Activated T-cell treated with anti-CD3 and anti-CD28 coated beads, Interleukin-2, amount 50 U/mL, for 24 hours (primary cell): ENCODE data around the gene RSRC1.
"Not testable (repeated sequence)": the region's sequence is repeated elsewhere in the genome, so short reads cannot be mapped to it uniquely, and the experiment has no call there.

Experiments used
- DNase-seq: peaks from one replicate; pipeline ENCODE4 v3.0.0-alpha.2; 2020
- H3K27ac Mint-ChIP-seq: 2 replicates; pipeline ENCODE4 v1.8.0; 2020; ENCODE audit warnings: mild to moderate bottlenecking, mixed read lengths
- H3K27me3 Mint-ChIP-seq: 2 replicates; pipeline ENCODE4 v1.8.0; 2020; ENCODE audit warnings: mixed read lengths
- H3K36me3 Mint-ChIP-seq: 2 replicates; pipeline ENCODE4 v1.8.0; 2020; ENCODE audit warnings: low read depth, mixed read lengths
- H3K4me1 Mint-ChIP-seq: 2 replicates; pipeline ENCODE4 v1.8.0; 2020; ENCODE audit warnings: low read depth, mixed read lengths
- H3K4me3 Mint-ChIP-seq: 2 replicates; pipeline ENCODE4 v1.8.0; 2020; ENCODE audit warnings: mild to moderate bottlenecking, moderate library complexity, mixed read lengths
- H3K9me3 Mint-ChIP-seq: 2 replicates; pipeline ENCODE4 v1.8.0; 2020; ENCODE audit warnings: mixed read lengths

Gene RSRC1

GRCh38 chr3:158205324-158205723, 95.4 kb downstream of the RSRC1 start:
- H3K4me3 Mint-ChIP-seq = no peak overlapping the region
- H3K9me3 Mint-ChIP-seq = peaks cover 17% of the 10 kb centered on the region
- H3K27ac Mint-ChIP-seq = no peak overlapping the region
- H3K4me1 Mint-ChIP-seq = no peaks in the 10 kb centered on the region
- peaks cover 64% of the 10 kb centered on the region for H3K36me3 Mint-ChIP-seq
- H3K27me3 Mint-ChIP-seq = no peaks in the 10 kb centered on the region
- no peak for DNase-seq

DNA sequence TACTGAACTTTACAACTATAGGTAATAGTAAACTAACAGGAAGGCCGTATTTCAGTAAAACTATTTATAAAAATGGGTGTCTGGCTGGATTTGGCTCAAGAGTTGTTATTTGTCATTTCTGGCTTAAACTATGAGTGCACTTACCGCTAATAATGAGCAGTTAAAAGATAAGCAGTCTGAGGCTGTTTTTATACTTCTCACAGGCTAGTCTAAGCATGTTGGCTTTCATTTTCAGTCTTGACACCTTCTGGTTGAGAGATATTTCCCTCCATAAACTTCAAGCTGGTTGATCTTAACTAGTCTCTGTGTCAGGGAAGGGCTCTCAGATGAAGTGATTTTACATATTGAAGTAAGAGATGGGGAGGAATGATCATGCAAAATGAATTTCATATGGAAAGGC, 96.1 kb downstream of the RSRC1 start:
- DNase-seq = no peak
- H3K4me3 Mint-ChIP-seq = no peak overlapping the region
- H3K9me3 Mint-ChIP-seq = peaks cover 11% of the 10 kb centered on the region
- peaks cover 61% of the 10 kb centered on the region for H3K36me3 Mint-ChIP-seq
- H3K4me1 Mint-ChIP-seq = no peaks in the 10 kb centered on the region
- H3K27me3 Mint-ChIP-seq = no peaks in the 10 kb centered on the region
- H3K27ac Mint-ChIP-seq = no peak overlapping the region

DNA sequence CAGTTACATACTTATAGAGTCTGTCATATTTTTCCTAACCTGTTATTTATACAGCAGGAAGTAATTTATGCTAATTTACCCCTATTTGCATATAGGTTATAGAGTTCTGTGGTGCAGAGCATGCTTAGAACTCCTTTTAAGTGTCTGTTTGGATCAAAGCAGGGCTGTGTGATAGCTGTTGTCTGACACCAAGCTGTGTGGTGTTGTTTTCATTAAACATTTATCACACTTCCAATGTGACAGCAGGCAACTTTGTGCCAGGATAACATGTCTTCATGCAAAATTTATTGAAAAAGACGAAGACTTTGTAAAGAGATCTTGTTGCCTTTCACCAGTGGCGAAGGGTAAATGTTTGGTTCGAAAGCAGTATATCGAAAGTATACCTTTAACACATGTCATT, 100.2 kb downstream of the RSRC1 start:
- no peak overlapping the region for H3K27ac Mint-ChIP-seq
- H3K36me3 Mint-ChIP-seq = peaks cover 44% of the 10 kb centered on the region
- no peak for DNase-seq
- H3K27me3 Mint-ChIP-seq = no peaks in the 10 kb centered on the region
- no peak overlapping the region for H3K4me3 Mint-ChIP-seq
- H3K9me3 Mint-ChIP-seq = no peaks in the 10 kb centered on the region
- H3K4me1 Mint-ChIP-seq = no peaks in the 10 kb centered on the region

GRCh38 chr3:158213461-158213860, 103.6 kb downstream of the RSRC1 start:
- no peaks in the 10 kb centered on the region for H3K27me3 Mint-ChIP-seq
- peaks cover 2% of the 10 kb centered on the region for H3K4me1 Mint-ChIP-seq
- H3K36me3 Mint-ChIP-seq = peaks cover 42% of the 10 kb centered on the region
- no peak overlapping the region for H3K27ac Mint-ChIP-seq
- peaks cover 3% of the 10 kb centered on the region for H3K9me3 Mint-ChIP-seq
- no peak overlapping the region for H3K4me3 Mint-ChIP-seq
- no peak for DNase-seq

DNA sequence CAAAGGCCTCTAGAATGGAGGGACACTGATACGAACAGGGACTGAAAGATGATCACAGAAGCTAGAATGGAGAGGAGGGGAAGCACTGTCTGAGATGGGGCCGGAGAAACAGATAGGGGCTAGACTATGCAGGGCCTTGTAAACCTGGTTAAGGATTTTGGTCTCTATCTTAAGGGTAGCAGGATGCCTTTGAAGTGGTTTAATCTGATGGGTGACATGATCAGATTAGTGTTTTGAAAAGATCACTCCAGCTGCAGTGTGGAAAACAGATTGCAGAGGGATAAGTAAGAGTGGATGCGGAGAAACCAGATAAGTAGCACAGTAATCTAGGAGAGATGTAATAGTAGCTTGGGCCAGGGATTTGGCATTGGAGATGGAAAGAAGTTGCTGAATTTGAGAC, 108.1 kb downstream of the RSRC1 start:
- H3K27me3 Mint-ChIP-seq = no peaks in the 10 kb centered on the region
- H3K27ac Mint-ChIP-seq = no peak overlapping the region
- peaks cover 15% of the 10 kb centered on the region for H3K36me3 Mint-ChIP-seq
- no peak overlapping the region for H3K4me3 Mint-ChIP-seq
- peaks cover 2% of the 10 kb centered on the region for H3K4me1 Mint-ChIP-seq
- peaks cover 3% of the 10 kb centered on the region for H3K9me3 Mint-ChIP-seq
- no peak for DNase-seq

DNA sequence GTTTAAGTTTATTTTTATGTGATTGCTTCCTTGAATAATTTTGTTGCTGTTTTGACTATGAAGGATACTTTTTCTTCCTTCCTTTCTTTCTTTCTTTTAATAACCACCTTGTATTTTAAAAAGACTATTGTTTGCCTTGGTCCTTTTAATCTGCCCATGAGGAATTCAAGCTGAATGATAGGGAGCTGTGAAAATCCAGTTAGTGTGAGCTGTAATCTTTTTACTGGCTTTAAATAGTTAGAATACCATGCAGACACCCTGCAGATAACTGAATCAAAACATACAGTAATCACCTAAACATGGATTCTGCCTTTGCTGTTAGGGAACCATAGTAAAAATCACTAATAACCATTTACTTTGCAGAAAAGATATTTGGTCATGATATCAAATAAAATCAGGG, 110.7 kb downstream of the RSRC1 start:
- H3K9me3 Mint-ChIP-seq = peaks cover 3% of the 10 kb centered on the region
- H3K4me1 Mint-ChIP-seq = peaks cover 2% of the 10 kb centered on the region
- no peak overlapping the region for H3K27ac Mint-ChIP-seq
- H3K36me3 Mint-ChIP-seq = peaks cover 21% of the 10 kb centered on the region
- no peaks in the 10 kb centered on the region for H3K27me3 Mint-ChIP-seq
- no peak for DNase-seq
- no peak overlapping the region for H3K4me3 Mint-ChIP-seq

- Mint-ChIP-seq H3K4me3 (no peak overlapping the region), H3K36me3 (peaks cover 20% of the 10 kb centered on the region), H3K9me3 (peaks cover 3% of the 10 kb centered on the region), H3K4me1 (peaks cover 2% of the 10 kb centered on the region), H3K27ac (no peak overlapping the region), H3K27me3 (no peaks in the 10 kb centered on the region)
- DNase-seq = no peak
These were observed 111.5 kb downstream of the RSRC1 start for GRCh38 chr3:158221426-158221825.

GRCh38 chr3:158226429-158226828, 116.5 kb downstream of the RSRC1 start:
- no peak overlapping the region for H3K27ac Mint-ChIP-seq
- no peaks in the 10 kb centered on the region for H3K27me3 Mint-ChIP-seq
- H3K4me1 Mint-ChIP-seq = no peaks in the 10 kb centered on the region
- no peaks in the 10 kb centered on the region for H3K9me3 Mint-ChIP-seq
- H3K4me3 Mint-ChIP-seq = no peak overlapping the region
- no peak for DNase-seq
- H3K36me3 Mint-ChIP-seq = peaks cover 35% of the 10 kb centered on the region

DNA sequence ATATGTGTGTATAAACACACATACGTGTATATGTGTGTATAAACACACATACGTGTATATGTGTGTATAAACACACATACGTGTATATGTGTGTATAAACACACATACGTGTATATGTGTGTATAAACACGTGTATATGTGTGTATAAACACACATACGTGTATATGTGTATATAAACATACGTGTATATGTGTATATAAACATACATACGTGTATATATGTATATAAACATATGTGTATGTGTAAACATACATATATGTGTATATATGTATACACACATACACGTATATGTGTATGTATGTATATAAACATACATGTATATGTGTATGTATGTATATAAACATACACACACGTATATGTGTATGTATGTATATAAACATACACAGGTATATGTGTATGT, 119.1 kb downstream of the RSRC1 start:
- not testable (repeated sequence) for H3K27ac Mint-ChIP-seq, H3K9me3 Mint-ChIP-seq, H3K27me3 Mint-ChIP-seq, DNase-seq, H3K4me1 Mint-ChIP-seq, H3K4me3 Mint-ChIP-seq
- peaks cover 43% of the 10 kb centered on the region for H3K36me3 Mint-ChIP-seq

GRCh38 chr3:158233791-158234190, 123.9 kb downstream of the RSRC1 start:
- no peak for DNase-seq
- peaks cover 69% of the 10 kb centered on the region for H3K36me3 Mint-ChIP-seq
- H3K27ac Mint-ChIP-seq = no peak overlapping the region
- H3K27me3 Mint-ChIP-seq = no peaks in the 10 kb centered on the region
- H3K4me1 Mint-ChIP-seq = no peaks in the 10 kb centered on the region
- no peak overlapping the region for H3K4me3 Mint-ChIP-seq
- H3K9me3 Mint-ChIP-seq = peaks cover 13% of the 10 kb centered on the region

DNA sequence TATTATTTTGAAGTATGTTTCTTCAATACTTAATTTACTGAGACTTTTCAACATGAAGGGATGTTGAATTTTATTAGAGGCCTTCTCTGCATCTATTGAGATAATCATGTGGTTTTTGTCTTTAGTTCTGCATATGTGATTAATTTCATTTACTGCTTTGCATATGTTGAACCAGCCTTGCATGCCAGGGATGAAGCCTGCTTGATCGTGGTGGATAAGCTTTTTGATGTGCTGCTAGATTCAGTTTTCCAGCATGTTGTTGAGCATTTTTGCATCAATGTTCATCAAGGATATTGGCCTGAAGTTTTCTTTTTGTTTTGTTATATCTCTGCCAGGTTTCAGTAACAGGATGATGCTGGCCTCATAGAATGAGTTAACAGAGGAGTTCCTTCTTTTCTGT, 134.4 kb downstream of the RSRC1 start:
- DNase-seq = no peak
- no peaks in the 10 kb centered on the region for H3K27me3 Mint-ChIP-seq
- H3K27ac Mint-ChIP-seq = no peak overlapping the region
- peaks cover 71% of the 10 kb centered on the region for H3K36me3 Mint-ChIP-seq
- no peak overlapping the region for H3K4me3 Mint-ChIP-seq
- peaks cover 46% of the 10 kb centered on the region for H3K9me3 Mint-ChIP-seq
- no peaks in the 10 kb centered on the region for H3K4me1 Mint-ChIP-seq

DNA sequence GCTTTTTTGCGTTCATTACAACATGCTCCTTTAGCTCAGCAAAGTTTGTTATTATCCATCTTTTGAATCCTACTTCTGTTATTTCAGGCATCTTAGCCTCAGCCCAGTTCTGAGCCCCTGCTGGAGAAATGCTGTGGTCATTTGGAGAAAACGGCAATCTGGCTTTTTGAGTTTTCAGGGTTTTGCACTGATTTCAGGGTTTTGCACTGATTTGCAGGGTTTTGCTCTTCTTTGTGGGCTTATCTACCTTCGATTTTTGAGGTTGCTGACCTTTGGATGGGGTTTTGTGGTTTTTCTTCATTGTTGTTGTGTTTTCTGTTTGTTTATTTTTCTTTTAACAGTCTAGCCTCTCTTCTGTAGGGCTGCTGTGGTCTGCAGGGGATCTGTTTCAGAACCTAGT, 137.4 kb downstream of the RSRC1 start:
- Mint-ChIP-seq H3K4me3 (no peak overlapping the region), H3K4me1 (no peaks in the 10 kb centered on the region), H3K9me3 (peaks cover 52% of the 10 kb centered on the region), H3K36me3 (peaks cover 88% of the 10 kb centered on the region), H3K27ac (no peak overlapping the region), H3K27me3 (no peaks in the 10 kb centered on the region)
- DNase-seq = no peak

GRCh38 chr3:158248261-158248660, 138.4 kb downstream of the RSRC1 start:
- H3K9me3 Mint-ChIP-seq = peaks cover 51% of the 10 kb centered on the region
- DNase-seq = no peak

DNA sequence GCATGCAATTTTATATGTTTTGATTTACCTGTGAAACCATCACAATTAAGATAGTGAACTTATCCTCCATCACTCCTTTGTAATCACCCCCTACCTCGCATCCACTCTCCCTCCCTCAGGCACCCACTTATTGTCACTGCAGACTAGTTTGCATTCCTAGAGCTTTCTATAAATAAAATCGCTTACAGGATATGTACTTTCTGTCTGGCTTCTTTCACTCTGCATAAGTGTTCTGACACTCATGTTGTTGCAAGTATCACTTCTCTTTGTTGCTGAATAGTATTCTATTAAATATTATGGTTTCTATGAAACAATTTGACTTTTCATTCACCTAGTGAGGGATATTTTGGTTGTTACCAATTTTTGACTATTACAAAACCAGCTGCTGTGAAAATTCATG, 139.3 kb downstream of the RSRC1 start:
- peaks cover 52% of the 10 kb centered on the region for H3K9me3 Mint-ChIP-seq
- H3K4me3 Mint-ChIP-seq = no peak overlapping the region
- H3K4me1 Mint-ChIP-seq = no peaks in the 10 kb centered on the region
- no peaks in the 10 kb centered on the region for H3K27me3 Mint-ChIP-seq
- H3K36me3 Mint-ChIP-seq = peaks cover 90% of the 10 kb centered on the region
- DNase-seq = no peak
- no peak overlapping the region for H3K27ac Mint-ChIP-seq

More at GRCh38 chr3:158248261-158248660, 138.4 kb downstream of the RSRC1 start:
- Mint-ChIP-seq H3K36me3 (peaks cover 88% of the 10 kb centered on the region), H3K27ac (no peak overlapping the region), H3K4me3 (no peak overlapping the region), H3K4me1 (no peaks in the 10 kb centered on the region), H3K27me3 (no peaks in the 10 kb centered on the region)

- H3K27me3 Mint-ChIP-seq = no peaks in the 10 kb centered on the region
- H3K27ac Mint-ChIP-seq = no peak overlapping the region
- no peak for DNase-seq
- H3K36me3 Mint-ChIP-seq = peaks cover 88% of the 10 kb centered on the region
- peaks cover 34% of the 10 kb centered on the region for H3K9me3 Mint-ChIP-seq
- H3K4me1 Mint-ChIP-seq = peaks cover 9% of the 10 kb centered on the region
- no peak overlapping the region for H3K4me3 Mint-ChIP-seq
These were observed 148.7 kb downstream of the RSRC1 start for GRCh38 chr3:158258619-158259018.

- no peak overlapping the region for H3K4me3 Mint-ChIP-seq
- DNase-seq = no peak
- peaks cover 86% of the 10 kb centered on the region for H3K36me3 Mint-ChIP-seq
- peaks cover 41% of the 10 kb centered on the region for H3K9me3 Mint-ChIP-seq
- no peaks in the 10 kb centered on the region for H3K27me3 Mint-ChIP-seq
- no peak overlapping the region for H3K27ac Mint-ChIP-seq
- peaks cover 9% of the 10 kb centered on the region for H3K4me1 Mint-ChIP-seq
These were observed 150.5 kb downstream of the RSRC1 start for GRCh38 chr3:158260392-158260791.
